Measurements from ENCODE around the gene EPS8. TPM values are rescaled to one million over a fixed set of nuclear protein-coding genes. Genes with fewer than 3 reads are reported as not detected.

EPS8 gene
- total and polyA plus RNA-seq, 3 donors from 2014 or later: 40.0 to 81.8 (median 65.3) TPM

- 92 to 97% methylated on average over 4 of the region's 4 CpGs for WGBS, 2 donors
Observed at GRCh38 chr12:15729097-15729496, 60.1 kb downstream of the EPS8 start.

GRCh38 chr12:15728118-15728598 is 61.0 kb downstream of the EPS8 start:
- Histone ChIP-seq H3K9me3 (no peaks in the 10 kb centered on the region), H3K4me3 (no peak overlapping the region), H3K36me3 (ENCODE audit: low read depth, missing control alignments) (no peaks in the 10 kb centered on the region), H3K27ac (no peak overlapping the region), H3K4me1 (no peaks in the 10 kb centered on the region), H3K27me3 (no peaks in the 10 kb centered on the region)
- no peak for DNase-seq
- 72 to 84% methylated on average over 5 of the region's 5 CpGs for WGBS, 2 donors
- TF ChIP-seq POLR2A (IDR thresholded peaks at IDR 0.05): no peak
- no peak for TF ChIP-seq CTCF (IDR thresholded peaks at IDR 0.05)
- intact Hi-C loops (cut with DNase I; ENCODE audit: low total_unique reads): no loop called here

More at GRCh38 chr12:15729097-15729496, 60.1 kb downstream of the EPS8 start:
- Histone ChIP-seq H3K4me3 (no peak overlapping the region), H3K9me3 (no peaks in the 10 kb centered on the region), H3K27ac (no peak overlapping the region), H3K4me1 (no peaks in the 10 kb centered on the region), H3K27me3 (no peaks in the 10 kb centered on the region), H3K36me3 (ENCODE audit: low read depth, missing control alignments) (no peaks in the 10 kb centered on the region)
- intact Hi-C loops (cut with DNase I; ENCODE audit: low total_unique reads): no loop called here
- TF ChIP-seq POLR2A (IDR thresholded peaks at IDR 0.05): no peak
- TF ChIP-seq CTCF (IDR thresholded peaks at IDR 0.05): no peak
- DNase-seq: no peak

- Histone ChIP-seq H3K4me1 (peaks cover 4% of the 10 kb centered on the region), H3K36me3 (ENCODE audit: low read depth, missing control alignments) (no peaks in the 10 kb centered on the region), H3K4me3 (no peak overlapping the region), H3K27me3 (no peaks in the 10 kb centered on the region), H3K27ac (no peak overlapping the region), H3K9me3 (no peaks in the 10 kb centered on the region)
- TF ChIP-seq CTCF (IDR thresholded peaks at IDR 0.05) (no peak), POLR2A (IDR thresholded peaks at IDR 0.05) (no peak)
- intact Hi-C loops (cut with DNase I; ENCODE audit: low total_unique reads): no loop called here
- no peak for DNase-seq
Observed at GRCh38 chr12:15726878-15727150, 62.4 kb downstream of the EPS8 start.

GRCh38 chr12:15726027-15726877 is 62.9 kb downstream of the EPS8 start:
- intact Hi-C loops (cut with DNase I; ENCODE audit: low total_unique reads): no loop called here
- H3K36me3 ChIP-seq (ENCODE audit: low read depth, missing control alignments): no peaks in the 10 kb centered on the region
- H3K27ac ChIP-seq: no peak overlapping the region
- H3K27me3 ChIP-seq: no peaks in the 10 kb centered on the region
- H3K9me3 ChIP-seq: no peaks in the 10 kb centered on the region
- no peak overlapping the region for H3K4me3 ChIP-seq
- no peak for DNase-seq
- H3K4me1 ChIP-seq: peaks cover 8% of the 10 kb centered on the region
- 57 to 63% methylated on average over 2 of the region's 2 CpGs for WGBS, 2 donors
- TF ChIP-seq POLR2A (IDR thresholded peaks at IDR 0.05) (no peak), CTCF (IDR thresholded peaks at IDR 0.05) (no peak)

- H3K4me1 ChIP-seq: peaks cover 14% of the 10 kb centered on the region
- H3K36me3 ChIP-seq (ENCODE audit: low read depth, missing control alignments): no peaks in the 10 kb centered on the region
- H3K4me3 ChIP-seq: no peak overlapping the region
- no peaks in the 10 kb centered on the region for H3K27me3 ChIP-seq
- H3K27ac ChIP-seq: no peak overlapping the region
- 96 to 100% methylated on average over 1 of the region's 1 CpG for WGBS, 2 donors
- intact Hi-C loops (cut with DNase I; ENCODE audit: low total_unique reads): no loop called here
- no peaks in the 10 kb centered on the region for H3K9me3 ChIP-seq
- no peak for DNase-seq
- TF ChIP-seq POLR2A (IDR thresholded peaks at IDR 0.05): no peak
- TF ChIP-seq CTCF (IDR thresholded peaks at IDR 0.05): no peak
Observed at GRCh38 chr12:15722951-15723350, 66.2 kb downstream of the EPS8 start.
